ENCODE data around the gene MYPN. TPM values are rescaled to one million over a fixed set of nuclear protein-coding genes. Genes with fewer than 3 reads are reported as not detected.

The MYPN gene
- total RNA-seq, 2 donors from 2014 or later, result not detected

DNA sequence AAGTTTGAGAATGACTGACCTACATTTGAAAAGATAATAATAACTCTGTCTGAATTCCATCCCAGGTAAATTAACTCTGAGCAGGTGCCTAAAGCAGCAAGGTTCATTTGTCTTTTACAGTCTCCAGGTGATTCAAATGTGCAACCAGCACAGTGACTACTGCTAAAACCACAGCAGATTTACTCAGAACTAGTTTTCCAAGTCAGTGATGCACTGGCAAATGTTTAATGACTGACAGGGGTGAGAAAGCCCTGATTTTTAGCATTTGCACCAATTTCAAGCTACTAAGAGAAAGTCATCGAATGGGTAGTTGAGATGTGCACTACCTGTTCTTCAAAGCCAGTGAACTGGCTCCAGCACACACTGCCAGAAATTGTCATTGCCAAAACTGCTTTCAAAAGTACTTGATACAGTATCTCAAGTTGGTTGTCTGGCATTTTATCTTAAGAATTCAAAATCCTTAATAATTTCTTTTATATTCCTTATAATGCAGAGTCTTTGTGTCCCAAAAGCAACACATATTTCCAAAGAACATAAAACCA is 62.3 kb downstream of the MYPN start:
- Histone ChIP-seq H3K4me3 (no peak overlapping the region), H3K36me3 (no peaks in the 10 kb centered on the region), H3K4me1 (ENCODE audit: control insufficient read depth in 1 of 2, low read depth in 2 of 2) (no peaks in the 10 kb centered on the region), H3K27ac (no peak overlapping the region), H3K27me3 (replicated peaks; ENCODE audit: insufficient read depth) (no peaks in the 10 kb centered on the region), H3K9me3 (no peaks in the 10 kb centered on the region)
- TF ChIP-seq, protein P1, sequence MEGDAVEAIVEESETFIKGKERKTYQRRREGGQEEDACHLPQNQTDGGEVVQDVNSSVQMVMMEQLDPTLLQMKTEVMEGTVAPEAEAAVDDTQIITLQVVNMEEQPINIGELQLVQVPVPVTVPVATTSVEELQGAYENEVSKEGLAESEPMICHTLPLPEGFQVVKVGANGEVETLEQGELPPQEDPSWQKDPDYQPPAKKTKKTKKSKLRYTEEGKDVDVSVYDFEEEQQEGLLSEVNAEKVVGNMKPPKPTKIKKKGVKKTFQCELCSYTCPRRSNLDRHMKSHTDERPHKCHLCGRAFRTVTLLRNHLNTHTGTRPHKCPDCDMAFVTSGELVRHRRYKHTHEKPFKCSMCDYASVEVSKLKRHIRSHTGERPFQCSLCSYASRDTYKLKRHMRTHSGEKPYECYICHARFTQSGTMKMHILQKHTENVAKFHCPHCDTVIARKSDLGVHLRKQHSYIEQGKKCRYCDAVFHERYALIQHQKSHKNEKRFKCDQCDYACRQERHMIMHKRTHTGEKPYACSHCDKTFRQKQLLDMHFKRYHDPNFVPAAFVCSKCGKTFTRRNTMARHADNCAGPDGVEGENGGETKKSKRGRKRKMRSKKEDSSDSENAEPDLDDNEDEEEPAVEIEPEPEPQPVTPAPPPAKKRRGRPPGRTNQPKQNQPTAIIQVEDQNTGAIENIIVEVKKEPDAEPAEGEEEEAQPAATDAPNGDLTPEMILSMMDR (IDR thresholded peaks at IDR 0.05), result no peak
- ATAC-seq (ENCODE audit: insufficient number of reproducible peaks, low FRiP score, low read depth), result no peak
- DNase-seq (ENCODE audit: low spot score), result no peak

DNA sequence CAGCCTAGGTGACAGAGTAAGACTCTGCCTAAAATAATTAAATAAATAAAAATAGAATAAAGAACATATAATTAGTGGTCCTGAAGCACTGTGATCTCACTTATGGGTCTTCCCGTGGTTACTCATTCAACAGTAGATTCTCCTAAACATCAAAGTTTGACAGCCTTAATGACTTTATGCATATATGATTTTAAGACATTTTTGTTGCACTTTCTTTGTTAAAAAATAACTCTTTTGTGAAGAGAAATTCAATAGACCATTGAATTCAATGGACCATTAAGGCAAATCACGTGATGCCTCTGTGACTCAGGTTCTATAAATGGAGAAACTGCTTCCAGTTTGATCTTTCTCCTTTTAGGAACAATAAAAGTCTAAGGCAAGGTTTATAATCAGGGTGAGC is 63.0 kb downstream of the MYPN start:
- H3K4me3 ChIP-seq, result no peak overlapping the region
- DNase-seq (ENCODE audit: low spot score), result no peak
- no peak overlapping the region for H3K27ac ChIP-seq
- no peaks in the 10 kb centered on the region for H3K4me1 ChIP-seq (ENCODE audit: control insufficient read depth in 1 of 2, low read depth in 2 of 2)
- no peaks in the 10 kb centered on the region for H3K9me3 ChIP-seq
- H3K36me3 ChIP-seq, result no peaks in the 10 kb centered on the region
- H3K27me3 ChIP-seq (replicated peaks; ENCODE audit: insufficient read depth), result no peaks in the 10 kb centered on the region
- TF ChIP-seq, protein P1 (IDR thresholded peaks at IDR 0.05), result no peak
- ATAC-seq (ENCODE audit: insufficient number of reproducible peaks, low FRiP score, low read depth), result no peak

DNA sequence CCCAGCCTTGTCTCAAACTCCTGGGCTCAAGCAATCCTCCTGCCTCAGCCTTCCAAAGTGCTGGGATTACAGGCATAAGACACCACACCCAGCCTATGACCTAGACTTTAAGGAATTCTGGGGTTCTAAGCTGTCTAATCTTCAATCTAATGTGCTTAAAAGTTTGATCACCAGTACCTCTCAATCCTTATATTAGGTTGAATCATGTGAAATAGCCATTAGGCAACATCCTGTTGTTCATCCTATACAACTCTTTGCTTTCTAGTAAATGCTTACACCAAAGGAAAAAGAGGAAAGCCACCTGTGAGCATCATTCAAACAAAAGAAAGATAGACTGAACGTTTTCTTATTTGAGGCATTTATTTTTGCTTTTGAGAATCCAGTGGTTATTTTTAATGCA is 66.7 kb downstream of the MYPN start:
- no peak for ATAC-seq (ENCODE audit: insufficient number of reproducible peaks, low FRiP score, low read depth)

DNA sequence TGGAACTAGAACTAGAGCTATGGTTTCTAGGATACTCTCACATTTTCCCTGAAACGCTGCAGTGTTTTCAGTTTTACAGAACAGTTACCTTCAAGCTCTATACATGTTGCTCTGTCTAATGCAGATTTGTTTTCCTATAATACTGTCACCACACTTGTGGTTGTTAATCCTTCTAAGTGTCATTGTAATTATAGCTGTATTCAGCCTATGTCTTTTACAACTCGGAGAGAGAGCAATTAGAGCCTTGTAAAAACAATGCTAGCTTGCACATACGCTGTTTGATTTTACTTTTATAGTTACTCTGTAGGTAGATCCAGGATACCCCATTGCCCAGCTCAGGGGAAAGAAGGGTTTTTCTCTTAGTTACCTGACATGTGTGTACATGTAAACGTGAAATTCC is 67.5 kb downstream of the MYPN start:
- H3K4me3 ChIP-seq, result no peak overlapping the region
- no peak for DNase-seq (ENCODE audit: low spot score)
- no peaks in the 10 kb centered on the region for H3K4me1 ChIP-seq (ENCODE audit: control insufficient read depth in 1 of 2, low read depth in 2 of 2)
- no peaks in the 10 kb centered on the region for H3K36me3 ChIP-seq
- TF ChIP-seq, protein P1 (IDR thresholded peaks at IDR 0.05), result no peak
- ATAC-seq (ENCODE audit: insufficient number of reproducible peaks, low FRiP score, low read depth), result no peak
- H3K27me3 ChIP-seq (replicated peaks; ENCODE audit: insufficient read depth), result no peaks in the 10 kb centered on the region
- no peak overlapping the region for H3K27ac ChIP-seq
- H3K9me3 ChIP-seq, result no peaks in the 10 kb centered on the region

More for the DNA sequence above, 66.7 kb downstream of the MYPN start:
- Histone ChIP-seq H3K36me3 (no peaks in the 10 kb centered on the region), H3K4me1 (ENCODE audit: control insufficient read depth in 1 of 2, low read depth in 2 of 2) (no peaks in the 10 kb centered on the region), H3K27me3 (replicated peaks; ENCODE audit: insufficient read depth) (no peaks in the 10 kb centered on the region), H3K27ac (no peak overlapping the region), H3K4me3 (no peak overlapping the region), H3K9me3 (no peaks in the 10 kb centered on the region)
- TF ChIP-seq, protein P1 (IDR thresholded peaks at IDR 0.05), result no peak
- no peak for DNase-seq (ENCODE audit: low spot score)

DNA sequence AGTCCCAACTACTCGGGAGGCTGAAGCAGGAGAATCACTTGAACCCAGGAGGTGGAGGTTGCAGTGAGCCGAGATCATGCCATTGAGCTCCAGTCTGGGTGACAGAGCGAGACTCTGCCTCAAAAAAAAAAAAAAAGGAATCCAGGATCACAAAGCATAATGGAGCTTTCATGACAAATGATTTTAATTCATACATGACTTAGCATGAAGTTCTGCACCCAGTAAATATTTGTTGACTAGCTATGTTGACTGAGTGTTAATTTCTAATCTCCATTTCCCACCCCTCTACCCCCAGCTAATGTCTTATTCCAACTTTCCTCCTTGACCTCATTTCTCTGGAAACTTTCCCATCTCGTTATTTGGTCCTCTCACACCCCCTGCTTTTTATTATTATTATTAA is 69.3 kb downstream of the MYPN start:
- Histone ChIP-seq H3K27me3 (replicated peaks; ENCODE audit: insufficient read depth) (no peaks in the 10 kb centered on the region), H3K9me3 (no peaks in the 10 kb centered on the region), H3K36me3 (no peaks in the 10 kb centered on the region), H3K4me1 (ENCODE audit: control insufficient read depth in 1 of 2, low read depth in 2 of 2) (no peaks in the 10 kb centered on the region), H3K4me3 (no peak overlapping the region), H3K27ac (no peak overlapping the region)
- DNase-seq (ENCODE audit: low spot score), result no peak
- TF ChIP-seq, protein P1 (IDR thresholded peaks at IDR 0.05), result no peak
- ATAC-seq (ENCODE audit: insufficient number of reproducible peaks, low FRiP score, low read depth), result no peak
